ENCODE results near the gene TACC3. TPM values are rescaled to one million over a fixed set of nuclear protein-coding genes. Genes with fewer than 3 reads are reported as not detected.

The TACC3 gene
- 67.3 TPM for polyA plus RNA-seq (ENCODE audit: insufficient read length)
- long read RNA-seq, donor 1, transcript TACC3-201 (16 exons, 2,781 nt) = major isoform, 6 of 18 reads
- long read RNA-seq, donor 1, partial matches to known transcripts = 8 of 18 reads
- long read RNA-seq, donor 1, other reads (novel, unspliced or antisense) = 0 of 18 reads
- long read RNA-seq, donor 2, partial matches to known transcripts = 5 of 14 reads
- long read RNA-seq, donor 2, other reads (novel, unspliced or antisense) = 0 of 14 reads
- long read RNA-seq, donor 3, transcript TACC3-201 (16 exons, 2,781 nt) = major isoform, 7 of 12 reads
- long read RNA-seq, donor 3, partial matches to known transcripts = 0 of 12 reads
- long read RNA-seq, donor 3, other reads (novel, unspliced or antisense) = 0 of 12 reads
- long read RNA-seq, donor 4 = 0 reads
- long read RNA-seq, donor 5, transcript TACC3-201 (16 exons, 2,781 nt) = major isoform, 5 of 11 reads
- long read RNA-seq, donor 5, partial matches to known transcripts = 5 of 11 reads
- long read RNA-seq, donor 5, other reads (novel, unspliced or antisense) = 0 of 11 reads
- long read RNA-seq, donor 6, transcript TACC3-201 (16 exons, 2,781 nt) = major isoform, 7 of 18 reads
- long read RNA-seq, donor 6, partial matches to known transcripts = 10 of 18 reads
- long read RNA-seq, donor 6, other reads (novel, unspliced or antisense) = 0 of 18 reads
- long read RNA-seq, donor 7, partial matches to known transcripts = 12 of 23 reads
- long read RNA-seq, donor 7, other reads (novel, unspliced or antisense) = 0 of 23 reads
- long read RNA-seq, donor 8, partial matches to known transcripts = 0 of 1 reads
- long read RNA-seq, donor 8, other reads (novel, unspliced or antisense) = 0 of 1 reads

GRCh38 chr4:1721003-1721665 is at the start of gene TACC3, which contains the start of gene TMEM129:
Gene TACC3, plus strand, starts transcription at chr4:1721521. Its CDS starts 1,901 bp downstream, at chr4:1723422.
Gene TMEM129, minus strand, starts transcription at chr4:1721323. Its CDS starts 486 bp downstream, at chr4:1720837.
- peak; percentile 94 for DNase-seq

DNA sequence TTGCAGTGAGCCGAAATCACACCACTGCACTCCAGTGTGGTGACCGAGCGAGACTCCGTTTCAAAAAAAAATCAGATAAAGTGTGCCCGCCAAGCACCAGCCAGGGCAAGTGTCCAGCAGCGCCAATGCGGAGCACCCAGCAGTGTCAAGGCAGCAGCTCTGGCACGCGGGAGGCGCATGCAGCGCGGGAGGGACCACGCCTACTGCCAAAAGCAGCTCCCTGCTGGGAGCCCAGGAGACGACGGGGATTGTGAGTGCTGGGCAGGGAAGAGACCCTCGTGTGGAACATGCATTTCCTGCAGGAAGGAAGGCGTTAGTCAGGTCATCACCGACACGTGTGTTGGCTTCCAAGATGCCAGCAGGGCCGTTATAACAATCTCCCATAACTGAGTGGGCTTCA is 47.6 kb upstream of the TACC3 start:
- no peak for DNase-seq

DNA sequence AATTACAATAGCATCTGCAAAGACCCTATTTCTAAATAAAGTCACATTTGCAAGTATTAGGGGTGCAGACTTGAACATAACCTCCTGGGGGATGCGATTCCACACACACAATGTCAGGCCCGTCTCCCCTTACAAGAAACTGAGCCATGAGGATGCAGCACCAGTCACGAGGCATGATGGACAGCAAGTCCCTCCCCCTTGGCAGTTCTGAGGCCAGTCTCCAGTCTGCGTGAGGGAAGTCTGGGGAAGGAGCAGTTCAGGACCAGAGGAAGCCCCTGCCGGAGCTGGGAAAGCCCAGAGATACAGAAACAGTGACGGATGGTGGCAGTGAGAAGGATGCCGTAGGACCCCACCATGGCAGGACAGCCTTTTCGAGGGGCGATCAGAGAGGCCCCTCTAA is 46.6 kb upstream of the TACC3 start:
- DNase-seq = no peak

DNA sequence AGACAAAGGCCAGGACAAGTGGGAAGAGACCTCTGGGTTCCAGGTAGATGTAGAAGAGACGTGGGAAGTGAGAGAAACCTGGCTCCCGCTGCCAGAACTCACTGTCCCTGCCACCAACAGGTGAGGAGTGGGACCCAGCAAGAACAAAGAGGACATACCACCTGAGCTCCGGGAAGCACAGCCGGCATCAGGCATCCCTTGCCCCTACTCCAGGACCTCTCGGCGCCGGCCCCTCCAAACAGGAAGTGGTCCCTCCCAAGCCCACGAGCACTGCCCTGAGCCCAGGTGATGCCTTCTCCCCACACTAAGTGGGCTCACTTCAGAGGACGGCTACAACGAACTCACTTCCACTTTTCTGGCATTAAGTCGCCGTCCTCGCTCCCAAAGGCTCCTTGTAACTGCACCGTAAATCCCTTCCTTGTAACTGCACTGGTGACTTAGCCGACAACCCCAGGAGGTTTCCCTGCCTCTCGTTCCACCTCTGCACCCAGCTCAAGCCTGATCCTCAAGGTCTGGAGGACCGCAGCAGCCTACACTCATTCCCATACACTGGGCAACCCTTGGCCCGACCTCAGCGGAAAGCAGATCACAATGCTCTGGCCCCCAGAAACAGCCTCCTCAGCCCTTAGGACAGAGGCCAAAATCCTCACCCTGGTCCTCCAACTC is 46.1 kb upstream of the TACC3 start:
- DNase-seq = no peak

- no peak for DNase-seq
Measured at GRCh38 chr4:1675802-1676137, 45.6 kb upstream of the TACC3 start.

- no peak for DNase-seq
Measured at GRCh38 chr4:1676605-1677525, 44.5 kb upstream of the TACC3 start.

GRCh38 chr4:1678244-1678643 is 43.1 kb upstream of the TACC3 start:
- DNase-seq = no peak

DNA sequence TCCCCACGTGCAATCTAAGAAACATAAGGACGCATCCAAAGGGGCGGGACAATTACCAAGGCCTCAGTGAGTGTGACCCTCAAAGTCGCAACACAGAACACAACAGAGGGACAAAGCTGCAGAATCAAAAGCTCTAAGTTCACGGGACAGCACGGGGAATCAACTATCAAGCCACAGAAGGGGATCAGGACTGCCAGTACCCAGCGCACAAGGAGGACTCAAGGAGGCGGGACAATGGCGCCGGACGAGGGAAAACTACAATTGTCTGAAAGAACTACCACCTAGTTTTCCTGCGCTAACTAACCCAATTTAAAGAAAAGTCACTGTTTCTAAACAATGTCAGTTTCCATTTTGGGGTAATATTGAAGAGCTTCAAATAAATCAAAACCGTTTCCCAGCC is 38.5 kb upstream of the TACC3 start:
- DNase-seq = no peak

GRCh38 chr4:1683261-1683735 is 38.0 kb upstream of the TACC3 start:
- DNase-seq = no peak

GRCh38 chr4:1683736-1684505 is 37.4 kb upstream of the TACC3 start, which contains the start of gene FAM53A:
Gene FAM53A, minus strand, starts transcription at chr4:1684313. Its CDS starts 15,572 bp downstream, at chr4:1668741.
- peak; percentile 84 for DNase-seq

DNA sequence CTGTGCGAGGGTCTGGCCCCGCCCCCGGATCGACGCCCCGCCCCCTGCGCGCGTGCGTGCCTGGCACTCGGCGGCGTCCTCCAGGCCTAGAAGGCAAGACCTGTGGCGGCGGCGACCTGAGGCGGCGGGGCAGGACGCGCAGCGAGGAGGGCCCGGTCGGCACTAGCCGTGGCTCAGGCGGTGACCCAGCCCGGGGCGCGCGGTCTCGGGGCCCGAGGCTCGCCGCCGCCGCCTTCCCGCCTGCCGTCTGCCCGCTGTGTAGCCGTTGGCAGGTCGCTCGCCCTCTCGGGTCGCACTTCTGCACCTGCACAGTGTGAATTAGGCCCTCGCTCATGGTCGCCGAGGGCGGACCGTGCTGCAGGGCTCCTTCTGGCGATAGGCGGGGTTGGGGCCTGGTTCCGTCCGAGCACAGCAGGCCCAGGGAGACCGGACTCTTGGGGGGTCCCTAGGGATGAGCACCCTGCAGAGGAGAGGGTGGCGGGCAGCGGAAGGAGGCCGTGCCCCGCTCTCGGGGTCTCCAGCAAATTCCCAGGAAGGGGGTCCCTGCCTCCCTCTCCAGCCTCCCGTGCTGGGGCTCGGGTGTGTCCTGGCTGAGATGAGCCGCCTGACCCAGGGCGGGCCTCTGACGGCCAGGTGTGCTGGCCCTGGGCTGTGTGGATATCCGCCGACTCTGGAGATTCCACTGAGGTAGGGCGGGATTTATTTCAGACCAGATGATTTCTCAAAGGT is 36.7 kb upstream of the TACC3 start:
- DNase-seq = no peak

- DNase-seq = no peak
Measured at GRCh38 chr4:1685235-1686150, 35.8 kb upstream of the TACC3 start.

DNA sequence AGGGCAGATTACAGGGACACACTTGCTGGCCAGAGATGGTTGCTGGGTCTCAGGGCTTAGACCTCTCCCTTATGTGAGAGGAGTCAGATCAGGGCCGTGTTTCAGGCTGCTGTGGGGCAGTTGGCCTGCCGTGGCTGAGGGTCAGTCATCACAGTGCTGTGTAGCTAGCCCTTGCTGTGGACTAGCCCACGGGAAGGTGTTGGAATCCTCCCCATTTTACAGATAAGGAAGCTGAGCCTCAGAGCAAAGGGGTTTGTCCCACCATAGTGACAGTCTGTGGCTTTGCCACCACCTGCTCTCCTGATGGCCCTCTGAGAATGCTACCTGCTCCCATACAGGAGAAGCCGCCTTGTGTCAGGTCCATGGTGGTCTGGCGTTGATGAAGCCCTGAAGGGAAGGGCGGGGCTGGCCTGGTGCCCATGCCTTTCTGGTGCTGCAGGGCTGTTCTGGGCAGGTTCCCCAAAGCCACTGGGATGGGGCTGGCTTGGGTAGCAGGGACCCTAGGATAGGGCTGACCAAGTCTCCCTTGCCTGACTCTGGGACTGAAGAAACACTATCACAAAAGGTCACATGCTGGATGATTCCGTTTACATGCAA is 34.8 kb upstream of the TACC3 start:
- DNase-seq = no peak

GRCh38 chr4:1690698-1691097 is 30.6 kb upstream of the TACC3 start:
- DNase-seq = no peak

- DNase-seq = no peak
Measured at GRCh38 chr4:1691737-1692373, 29.5 kb upstream of the TACC3 start.

DNA sequence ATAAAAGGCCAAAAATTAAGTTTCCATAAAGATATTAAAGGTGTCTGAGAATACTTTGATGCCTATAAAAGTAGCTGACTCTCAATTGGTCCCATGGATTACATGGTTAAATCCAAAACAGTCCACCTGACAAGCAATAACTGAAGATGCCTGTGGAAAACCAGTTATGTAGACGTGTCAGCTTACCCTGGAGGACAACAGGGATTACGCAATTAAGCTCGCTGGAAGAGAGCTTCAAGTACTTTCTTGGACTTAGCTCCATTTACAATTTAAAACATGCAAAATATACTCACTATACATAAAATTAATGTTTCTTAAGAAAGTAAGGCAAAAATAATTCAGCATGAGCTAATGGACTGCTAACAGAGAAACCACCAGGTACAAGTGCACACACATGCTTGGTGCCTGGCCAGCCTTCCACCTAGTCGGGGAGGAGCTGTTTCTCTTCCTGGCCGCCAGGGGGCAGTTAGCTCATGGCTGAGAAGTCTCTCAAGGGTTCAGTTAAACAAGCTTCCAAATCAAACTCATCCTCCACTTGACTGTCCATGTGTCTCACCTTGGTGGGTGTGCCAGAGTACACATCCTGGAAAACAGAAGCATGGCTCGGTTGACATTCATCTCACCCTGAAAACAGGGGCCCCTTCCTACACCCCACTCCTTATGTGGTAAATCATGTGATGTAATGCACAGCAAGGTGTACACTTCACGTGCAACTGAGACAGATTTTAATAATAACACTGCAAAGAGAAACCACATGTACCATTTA is 28.0 kb upstream of the TACC3 start:
- peak; percentile 72 for DNase-seq
